ENCODE data around the gene TBPL1. TPM values are rescaled to one million over a fixed set of nuclear protein-coding genes. Genes with fewer than 3 reads are reported as not detected.

The TBPL1 gene
- total RNA-seq, 1 donor from 2014 or later = 40.0 TPM

- no peaks in the 10 kb centered on the region for H3K4me1 Mint-ChIP-seq
- H3K27me3 Mint-ChIP-seq = peaks cover 27% of the 10 kb centered on the region
Observed at GRCh38 chr6:133939778-133940667, 13.0 kb upstream of the TBPL1 start.

GRCh38 chr6:133945158-133945557 is 7.9 kb upstream of the TBPL1 start:
- intact Hi-C loops (cut with micrococcal nuclease) = no loop called here

More at GRCh38 chr6:133939778-133940667, 13.0 kb upstream of the TBPL1 start:
- Mint-ChIP-seq H3K9me3 (peaks cover under 1% of the 10 kb centered on the region), H3K36me3 (ENCODE audit: low read depth) (no peaks in the 10 kb centered on the region), H3K27ac (no peak overlapping the region), H3K4me3 (no peak overlapping the region)
- no peak for DNase-seq
- intact Hi-C loops (cut with micrococcal nuclease) = no loop called here

GRCh38 chr6:133947302-133947900 is 5.6 kb upstream of the TBPL1 start:
- no peaks in the 10 kb centered on the region for H3K9me3 Mint-ChIP-seq
- intact Hi-C loops (cut with micrococcal nuclease) = no loop called here
- no peak overlapping the region for H3K4me3 Mint-ChIP-seq
- no peak overlapping the region for H3K27ac Mint-ChIP-seq
- peaks cover 17% of the 10 kb centered on the region for H3K27me3 Mint-ChIP-seq
- DNase-seq = no peak
- peaks cover 2% of the 10 kb centered on the region for H3K36me3 Mint-ChIP-seq (ENCODE audit: low read depth)
- H3K4me1 Mint-ChIP-seq = peaks cover 8% of the 10 kb centered on the region

More at GRCh38 chr6:133945158-133945557, 7.9 kb upstream of the TBPL1 start:
- DNase-seq = no peak
- H3K27me3 Mint-ChIP-seq = peaks cover 25% of the 10 kb centered on the region
- H3K27ac Mint-ChIP-seq = no peak overlapping the region
- H3K9me3 Mint-ChIP-seq = no peaks in the 10 kb centered on the region
- H3K4me1 Mint-ChIP-seq = no peaks in the 10 kb centered on the region
- H3K4me3 Mint-ChIP-seq = no peak overlapping the region
- H3K36me3 Mint-ChIP-seq (ENCODE audit: low read depth) = no peaks in the 10 kb centered on the region

- Mint-ChIP-seq H3K4me3 (no peak overlapping the region), H3K27ac (no peak overlapping the region), H3K36me3 (ENCODE audit: low read depth) (peaks cover 6% of the 10 kb centered on the region), H3K27me3 (peaks cover 17% of the 10 kb centered on the region), H3K9me3 (no peaks in the 10 kb centered on the region), H3K4me1 (peaks cover 9% of the 10 kb centered on the region)
- intact Hi-C loops (cut with micrococcal nuclease) = no loop called here
- no peak for DNase-seq
Observed at GRCh38 chr6:133948472-133948871, 4.6 kb upstream of the TBPL1 start.

- Mint-ChIP-seq H3K4me3 (peak overlapping the region; percentile 98), H3K9me3 (no peaks in the 10 kb centered on the region), H3K36me3 (ENCODE audit: low read depth) (peaks cover 8% of the 10 kb centered on the region), H3K27me3 (peaks cover 10% of the 10 kb centered on the region), H3K27ac (peak overlapping the region; percentile 3), H3K4me1 (peaks cover 25% of the 10 kb centered on the region)
- intact Hi-C loops (cut with micrococcal nuclease) = loop anchor here (5.0 to 10.0 kb wide), 4 partner anchors 296 to 1136 kb away; partner anchors contain the start of gene RPS12
- no peak for DNase-seq
Observed at GRCh38 chr6:133951227-133951626, 1.8 kb upstream of the TBPL1 start.

- peaks cover 34% of the 10 kb centered on the region for H3K4me1 Mint-ChIP-seq
- peak overlapping the region; percentile 98 for H3K4me3 Mint-ChIP-seq
- peaks cover 10% of the 10 kb centered on the region for H3K27me3 Mint-ChIP-seq
- H3K9me3 Mint-ChIP-seq = no peaks in the 10 kb centered on the region
- DNase-seq = peak; percentile 79
- H3K27ac Mint-ChIP-seq = peak overlapping the region; percentile 89
- intact Hi-C loops (cut with micrococcal nuclease) = loop anchor here (2.0 to 10.0 kb wide), 6 partner anchors 15 to 1137 kb away; partner anchors contain the start of gene RPS12
- peaks cover 11% of the 10 kb centered on the region for H3K36me3 Mint-ChIP-seq (ENCODE audit: low read depth)
Observed at GRCh38 chr6:133951881-133952814, 876 bp upstream of the TBPL1 start.

GRCh38 chr6:133953634-133954415 is 801 bp downstream of the TBPL1 start:
- no peaks in the 10 kb centered on the region for H3K9me3 Mint-ChIP-seq
- peaks cover 40% of the 10 kb centered on the region for H3K4me1 Mint-ChIP-seq
- DNase-seq = peak; percentile 69
- peaks cover 11% of the 10 kb centered on the region for H3K36me3 Mint-ChIP-seq (ENCODE audit: low read depth)
- peaks cover 7% of the 10 kb centered on the region for H3K27me3 Mint-ChIP-seq
- H3K27ac Mint-ChIP-seq = peak overlapping the region; percentile 87
- H3K4me3 Mint-ChIP-seq = peak overlapping the region; percentile 98
- intact Hi-C loops (cut with micrococcal nuclease) = loop anchor here (2.0 to 10.0 kb wide), 6 partner anchors 13 to 1139 kb away; partner anchors contain the start of gene RPS12

- no peak for DNase-seq
- Mint-ChIP-seq H3K27ac (no peak overlapping the region), H3K4me1 (peaks cover 42% of the 10 kb centered on the region), H3K9me3 (no peaks in the 10 kb centered on the region), H3K27me3 (peaks cover 6% of the 10 kb centered on the region), H3K4me3 (peak overlapping the region; percentile 98), H3K36me3 (ENCODE audit: low read depth) (peaks cover 11% of the 10 kb centered on the region)
- intact Hi-C loops (cut with micrococcal nuclease) = loop anchor here (5.0 to 10.0 kb wide), 4 partner anchors 292 to 1140 kb away; partner anchors contain the start of gene RPS12
Observed at GRCh38 chr6:133954657-133955576, 1.9 kb downstream of the TBPL1 start.

- Mint-ChIP-seq H3K9me3 (no peaks in the 10 kb centered on the region), H3K4me1 (peaks cover 42% of the 10 kb centered on the region), H3K36me3 (ENCODE audit: low read depth) (peaks cover 11% of the 10 kb centered on the region), H3K27me3 (peaks cover 4% of the 10 kb centered on the region), H3K27ac (no peak overlapping the region), H3K4me3 (peak overlapping the region; percentile 98)
- DNase-seq = no peak
- intact Hi-C loops (cut with micrococcal nuclease) = loop anchor here (2.0 to 10.0 kb wide), 4 partner anchors 17 to 1141 kb away; partner anchors contain the start of gene RPS12
Observed at GRCh38 chr6:133955582-133956415, 2.8 kb downstream of the TBPL1 start.

- Mint-ChIP-seq H3K27ac (no peak overlapping the region), H3K36me3 (ENCODE audit: low read depth) (peaks cover 11% of the 10 kb centered on the region), H3K4me3 (peak overlapping the region; percentile 20), H3K27me3 (peaks cover under 1% of the 10 kb centered on the region), H3K4me1 (peaks cover 38% of the 10 kb centered on the region), H3K9me3 (no peaks in the 10 kb centered on the region)
- DNase-seq = no peak
- intact Hi-C loops (cut with micrococcal nuclease) = loop anchor here (2.0 to 10.0 kb wide), 4 partner anchors 16 to 1142 kb away; partner anchors contain the start of gene RPS12
Observed at GRCh38 chr6:133956416-133957049, 3.5 kb downstream of the TBPL1 start.

GRCh38 chr6:133957227-133957626 is 4.2 kb downstream of the TBPL1 start:
- DNase-seq = no peak
- peaks cover 11% of the 10 kb centered on the region for H3K36me3 Mint-ChIP-seq (ENCODE audit: low read depth)
- no peaks in the 10 kb centered on the region for H3K27me3 Mint-ChIP-seq
- peaks cover 41% of the 10 kb centered on the region for H3K4me1 Mint-ChIP-seq
- no peak overlapping the region for H3K27ac Mint-ChIP-seq
- no peaks in the 10 kb centered on the region for H3K9me3 Mint-ChIP-seq
- intact Hi-C loops (cut with micrococcal nuclease) = loop anchor here (2.0 to 10.0 kb wide), 4 partner anchors 16 to 1142 kb away; partner anchors contain the start of gene RPS12
- H3K4me3 Mint-ChIP-seq = no peak overlapping the region

All from activated CD4-positive, alpha-beta T cell treated with anti-CD3 and anti-CD28 coated beads, Interleukin-2, amount 10 ng/mL, durations not matched to agents 24 days and 14 days (primary cell).